HG03108 (cell line): ENCODE data around the gene VRK2.
"Not testable (repeated sequence)": the region's sequence is repeated elsewhere in the genome, so short reads cannot be mapped to it uniquely, and the experiment has no call there.

Experiments
- ATAC-seq: cut with Tn5 transposase; IDR thresholded peaks from one replicate; pipeline ENCODE4 v1.9.1; 2021; ENCODE audit warnings: moderate library complexity; ENCODE audit not compliant: unreplicated experiment

VRK2 gene

GRCh38 chr2:58106896-58107295 is 60.3 kb downstream of the VRK2 start:
- no peak for ATAC-seq

GRCh38 chr2:58107803-58108710 is 61.5 kb downstream of the VRK2 start:
- no peak for ATAC-seq

DNA sequence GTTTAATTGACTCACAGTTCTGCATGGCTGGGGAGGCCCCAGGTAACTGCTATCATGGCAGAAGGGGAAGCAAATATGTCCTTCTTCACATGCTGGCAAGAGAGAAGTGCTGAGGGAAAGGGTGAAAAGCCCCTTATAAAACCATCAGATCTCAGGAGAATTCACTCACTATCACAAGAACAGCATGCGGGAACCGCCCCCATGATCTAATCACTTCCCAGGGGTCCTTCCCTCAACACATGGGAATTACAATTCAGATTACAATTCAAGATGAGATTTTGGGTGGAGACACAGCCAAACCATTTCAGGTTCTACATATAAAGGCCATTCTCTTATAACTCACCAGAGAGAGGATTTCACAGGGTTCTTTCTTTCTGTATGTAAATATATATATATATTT is 62.9 kb downstream of the VRK2 start:
- ATAC-seq: no peak

DNA sequence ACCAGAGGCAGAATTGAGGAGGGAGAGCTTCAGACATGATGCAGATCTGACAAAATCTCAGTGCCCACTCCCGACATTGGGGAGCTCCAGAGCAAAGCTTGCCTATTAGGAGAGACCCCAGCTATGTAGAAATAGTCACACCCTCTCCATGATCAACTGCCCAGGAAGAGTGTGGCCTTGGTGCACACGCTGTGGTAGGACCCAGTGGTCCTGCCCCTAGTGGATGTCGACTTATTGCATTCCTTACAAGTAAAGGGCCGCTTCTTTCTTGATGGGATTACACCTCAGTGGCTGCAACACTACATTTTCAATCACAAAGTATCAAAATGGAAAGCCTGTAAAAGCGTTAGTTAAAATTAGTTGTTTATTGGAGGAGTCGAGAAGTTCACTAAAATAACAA is 64.2 kb downstream of the VRK2 start:
- ATAC-seq: no peak

DNA sequence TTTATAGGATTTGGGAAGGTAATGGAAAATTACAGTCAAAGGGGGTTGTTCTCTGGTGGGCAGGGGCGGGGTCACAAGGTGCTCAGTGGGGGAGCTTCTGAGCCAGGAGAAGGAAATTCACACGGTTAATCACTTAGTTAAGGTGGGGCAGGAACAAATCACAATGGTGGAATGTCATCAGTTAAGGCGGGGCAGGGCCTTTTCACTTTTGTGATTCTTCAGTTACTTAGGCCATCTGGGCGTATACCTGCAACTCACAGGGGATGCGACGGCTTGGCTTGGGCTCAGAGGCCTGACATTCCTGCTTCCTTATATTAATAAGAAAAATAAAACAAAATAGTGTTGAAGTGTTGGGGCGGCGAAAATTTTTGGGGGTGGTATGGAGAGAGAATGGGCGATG is 67.0 kb downstream of the VRK2 start:
- not testable (repeated sequence) for ATAC-seq

DNA sequence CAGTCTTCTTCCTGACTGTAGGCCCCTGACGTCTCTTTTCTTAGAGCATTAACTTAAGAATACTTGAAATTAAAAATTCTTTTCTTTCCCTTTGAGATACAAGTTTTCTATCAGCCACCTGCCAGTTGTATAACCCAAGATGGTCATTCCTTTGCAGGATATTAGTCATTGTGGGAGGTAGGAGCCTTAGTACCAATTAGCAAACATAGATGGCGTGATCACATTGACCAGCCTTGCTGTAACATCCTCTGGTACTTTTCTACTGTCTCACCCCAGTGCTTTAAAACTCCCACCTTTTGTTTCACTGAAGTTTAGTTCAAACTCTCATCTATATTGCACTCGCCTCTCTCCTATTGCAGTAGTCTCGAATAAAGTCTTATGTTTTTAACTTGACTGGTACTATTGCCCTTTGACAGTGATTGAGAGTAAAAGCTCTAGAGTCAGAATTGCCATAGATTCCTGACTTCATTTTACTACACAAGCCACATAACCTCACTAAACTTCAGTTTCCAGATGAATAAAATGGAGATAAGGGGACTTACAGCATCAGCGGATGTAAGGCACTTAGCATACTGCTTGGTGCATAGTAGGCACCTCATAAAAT is 74.1 kb downstream of the VRK2 start:
- ATAC-seq: no peak

DNA sequence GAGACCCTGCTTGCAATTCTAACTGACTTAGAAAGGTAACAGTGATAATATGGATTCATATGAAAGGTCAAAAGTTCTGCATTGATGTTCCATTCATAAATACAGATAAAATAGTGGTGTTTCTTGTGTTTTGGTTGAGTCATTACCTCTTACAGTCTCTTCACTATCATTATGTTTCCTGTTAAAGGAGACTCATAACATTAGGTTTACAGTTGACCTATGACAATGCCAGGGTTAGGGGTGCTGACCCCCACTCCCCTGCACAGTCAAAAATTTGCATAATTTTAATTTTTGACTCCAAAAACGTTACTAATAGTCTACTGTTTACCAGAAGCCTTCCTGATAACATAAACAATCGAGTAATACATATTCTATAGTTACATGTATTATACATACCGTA is 75.4 kb downstream of the VRK2 start:
- no peak for ATAC-seq

- no peak for ATAC-seq
Measured at GRCh38 chr2:58122540-58122939, 75.9 kb downstream of the VRK2 start.

DNA sequence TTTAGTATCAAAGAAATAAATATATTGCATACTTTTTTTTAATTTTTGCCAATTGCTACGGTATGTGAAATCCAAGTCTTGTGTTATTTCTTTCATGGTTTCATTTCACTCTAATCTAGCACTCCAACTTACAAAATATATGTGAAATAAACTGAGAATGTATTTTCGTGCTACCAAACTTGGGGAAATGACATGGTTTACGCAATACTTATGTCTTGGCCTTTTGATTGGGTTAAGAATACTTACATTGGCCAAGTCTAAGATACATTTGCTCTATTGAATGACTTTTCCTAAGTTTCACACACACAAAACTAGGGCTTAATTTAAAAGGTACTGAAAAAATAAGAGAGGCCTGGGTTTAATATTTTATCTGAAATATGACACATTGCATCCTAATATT is 80.5 kb downstream of the VRK2 start:
- ATAC-seq: no peak

DNA sequence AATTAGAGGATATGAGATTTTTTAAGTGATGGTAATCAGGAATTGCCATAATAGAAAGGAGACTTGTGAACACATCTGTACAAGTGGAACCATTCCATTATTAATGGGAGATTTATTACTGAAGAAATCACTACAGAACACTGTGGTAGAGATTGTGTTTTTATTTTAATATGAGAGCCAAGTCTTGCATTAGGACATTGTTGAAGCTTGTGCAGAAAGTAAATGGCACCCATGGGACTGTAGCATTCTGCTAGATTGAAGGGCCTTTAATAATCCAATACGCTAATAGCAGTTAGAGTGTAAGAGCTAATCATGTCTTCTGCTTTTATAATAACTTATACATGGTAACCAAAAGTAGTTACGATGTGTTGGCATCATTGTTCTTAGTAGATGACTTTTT is 83.6 kb downstream of the VRK2 start:
- no peak for ATAC-seq

GRCh38 chr2:58131191-58132011 is 84.8 kb downstream of the VRK2 start:
- ATAC-seq: no peak

DNA sequence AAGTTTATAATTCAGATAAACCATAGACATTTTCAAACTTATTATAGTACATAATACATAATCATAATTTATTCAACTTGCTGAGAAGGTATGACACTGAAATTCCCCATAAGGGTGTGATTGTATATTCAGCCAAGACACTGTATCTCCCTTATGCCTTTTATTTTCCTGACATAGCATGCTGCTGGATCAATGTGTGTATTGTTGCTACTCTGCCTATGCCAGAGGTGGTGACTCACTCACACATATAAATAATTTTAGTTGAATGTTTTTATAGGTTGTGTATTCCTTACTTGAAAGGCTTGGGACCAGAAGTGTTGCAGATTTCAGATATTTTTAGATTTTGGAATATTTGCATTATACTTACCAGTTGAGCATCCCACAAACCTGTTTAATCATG is 86.8 kb downstream of the VRK2 start:
- no peak for ATAC-seq

- ATAC-seq: no peak
Measured at GRCh38 chr2:58135861-58136260, 89.3 kb downstream of the VRK2 start.

- ATAC-seq: no peak
Measured at GRCh38 chr2:58137221-58137620, 90.6 kb downstream of the VRK2 start.

GRCh38 chr2:58137856-58138255 is 91.2 kb downstream of the VRK2 start:
- no peak for ATAC-seq

DNA sequence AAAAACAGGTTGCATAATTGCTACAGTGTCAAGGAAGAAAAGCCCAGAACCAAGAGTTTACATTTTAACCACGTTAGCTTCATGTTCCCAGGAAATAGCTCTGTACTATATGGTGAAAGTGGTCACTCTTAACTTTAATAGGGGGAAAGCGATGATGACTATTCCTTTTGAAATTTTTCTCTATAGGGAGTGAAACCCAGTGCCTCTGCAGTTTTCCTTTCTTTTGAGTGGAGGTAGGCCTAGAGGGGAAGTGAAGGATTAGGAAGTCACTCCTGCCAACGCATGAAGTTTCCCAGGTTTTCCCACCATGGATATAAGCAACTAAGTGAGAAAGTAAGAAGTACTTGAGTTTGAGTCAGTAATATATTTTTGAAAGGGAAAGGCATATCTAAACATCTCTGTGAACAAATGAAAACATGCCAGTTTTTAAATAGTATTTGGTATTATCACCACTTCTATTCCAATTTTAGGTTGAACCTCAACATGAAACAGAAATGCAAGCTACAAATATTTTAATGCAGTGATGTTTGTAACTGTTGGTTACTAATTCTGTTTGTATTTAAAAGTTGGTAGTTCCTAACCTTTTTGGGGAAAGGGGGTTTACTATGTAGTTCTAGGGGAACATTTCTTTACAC is 91.9 kb downstream of the VRK2 start:
- ATAC-seq: no peak

DNA sequence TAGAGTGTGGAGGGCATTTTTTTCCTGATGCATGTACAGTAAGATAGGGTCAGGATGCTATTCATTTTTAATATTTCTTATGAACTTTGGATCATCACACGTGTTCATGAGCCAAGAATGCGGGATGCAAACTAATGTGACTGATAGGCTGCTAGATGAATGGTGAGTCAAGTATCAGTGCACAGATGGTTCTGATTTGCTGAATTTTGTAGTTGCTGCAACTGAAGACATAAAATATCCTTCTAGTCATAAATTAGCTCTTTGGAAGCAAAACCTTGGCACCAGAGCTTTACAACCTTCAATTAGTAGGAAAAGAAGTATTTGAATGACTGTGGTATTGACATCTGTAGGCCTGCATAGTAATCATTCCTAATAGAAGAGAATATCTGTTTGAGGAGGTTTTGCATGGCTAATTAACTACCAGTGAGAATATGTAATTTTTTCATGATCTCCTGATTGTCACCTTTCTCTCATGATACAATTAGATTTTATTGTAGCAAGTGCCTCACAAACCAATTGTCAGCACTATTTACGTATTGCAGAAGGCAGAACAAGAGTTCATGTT is 94.0 kb downstream of the VRK2 start:
- ATAC-seq: no peak

DNA sequence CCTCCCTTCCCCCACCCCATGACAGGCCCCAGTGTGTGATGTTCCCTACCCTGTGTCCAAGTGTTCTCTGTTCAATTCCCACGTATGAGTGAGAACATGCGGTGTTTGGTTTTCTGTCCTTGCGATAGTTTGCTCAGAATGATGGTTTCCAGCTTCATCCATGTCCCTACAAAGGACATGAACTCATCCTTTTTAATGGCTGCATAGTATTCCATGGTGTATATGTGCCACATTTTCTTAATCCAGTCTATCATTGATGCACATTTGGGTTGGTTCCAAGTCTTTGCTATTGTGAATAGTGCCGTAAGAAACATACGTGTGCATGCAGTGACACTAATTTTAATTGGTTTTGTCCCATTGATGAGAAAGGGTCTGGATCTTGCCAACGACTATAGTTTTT is 99.2 kb downstream of the VRK2 start:
- not testable (repeated sequence) for ATAC-seq

- no peak for ATAC-seq
Measured at GRCh38 chr2:58146707-58147106, 100.1 kb downstream of the VRK2 start.

GRCh38 chr2:58155160-58155778 is 108.7 kb downstream of the VRK2 start:
- ATAC-seq: no peak
